HL-60 (cell line): Measurements from ENCODE around the gene WDPCP.

Experiments used
- DNase-seq, 2 experiments: peaks; one replicate each; pipeline ENCODE4 v3.0.0-alpha.2; 2010 to 2020; ENCODE audit warnings: low read depth in 1 of 2, low spot score in 1 of 2
- H3K27ac ChIP-seq: fragments of 250-450 bp; sonication (Bioruptor Pico); replicated peaks from 2 replicates; pipeline ENCODE4 v1.5.1; 2020; ENCODE audit warnings: mild to moderate bottlenecking, moderate library complexity
- H3K27me3 ChIP-seq: fragments of 250-450 bp; sonication (Bioruptor Pico); 2 replicates; pipeline ENCODE4 v1.5.1; 2021; ENCODE audit warnings: mild to moderate bottlenecking, moderate library complexity; ENCODE audit not compliant: insufficient read depth, poor library complexity, severe bottlenecking
- H3K4me3 ChIP-seq: replicated peaks from 2 replicates; pipeline ENCODE4 v1.5.1; 2011; ENCODE audit warnings: mild to moderate bottlenecking, control low read depth, low read length; ENCODE audit not compliant: insufficient read depth
- GABPA ChIP-seq: IDR thresholded peaks from 2 replicates; pipeline ENCODE4 v1.6.1; 2012; ENCODE audit warnings: low read depth
- POLR2AphosphoS5 ChIP-seq: IDR thresholded peaks from 2 replicates; pipeline ENCODE4 v1.6.1; 2012; ENCODE audit warnings: low read depth
- REST ChIP-seq: IDR thresholded peaks from 2 replicates; pipeline ENCODE4 v1.6.1; 2012; ENCODE audit warnings: low read depth; ENCODE audit not compliant: insufficient replicate concordance
- SPI1 ChIP-seq: IDR thresholded peaks from 2 replicates; pipeline ENCODE4 v1.6.1; 2012; ENCODE audit warnings: low read depth, mild to moderate bottlenecking, borderline replicate concordance
- TF ChIP-seq, protein P1 (sequence below): IDR thresholded peaks from one replicate; pipeline ENCODE4 v1.5.1; 2011; ENCODE audit warnings: low read length, control low read depth, inconsistent platforms; ENCODE audit not compliant: insufficient read depth

The WDPCP gene

GRCh38 chr2:63520793-63521192, 67.5 kb downstream of the WDPCP start:
- no peaks in the 10 kb centered on the region for H3K27me3 ChIP-seq
- no peak for DNase-seq
- TF ChIP-seq SPI1 (no peak), REST (no peak), GABPA (no peak)
- TF ChIP-seq, protein P1, sequence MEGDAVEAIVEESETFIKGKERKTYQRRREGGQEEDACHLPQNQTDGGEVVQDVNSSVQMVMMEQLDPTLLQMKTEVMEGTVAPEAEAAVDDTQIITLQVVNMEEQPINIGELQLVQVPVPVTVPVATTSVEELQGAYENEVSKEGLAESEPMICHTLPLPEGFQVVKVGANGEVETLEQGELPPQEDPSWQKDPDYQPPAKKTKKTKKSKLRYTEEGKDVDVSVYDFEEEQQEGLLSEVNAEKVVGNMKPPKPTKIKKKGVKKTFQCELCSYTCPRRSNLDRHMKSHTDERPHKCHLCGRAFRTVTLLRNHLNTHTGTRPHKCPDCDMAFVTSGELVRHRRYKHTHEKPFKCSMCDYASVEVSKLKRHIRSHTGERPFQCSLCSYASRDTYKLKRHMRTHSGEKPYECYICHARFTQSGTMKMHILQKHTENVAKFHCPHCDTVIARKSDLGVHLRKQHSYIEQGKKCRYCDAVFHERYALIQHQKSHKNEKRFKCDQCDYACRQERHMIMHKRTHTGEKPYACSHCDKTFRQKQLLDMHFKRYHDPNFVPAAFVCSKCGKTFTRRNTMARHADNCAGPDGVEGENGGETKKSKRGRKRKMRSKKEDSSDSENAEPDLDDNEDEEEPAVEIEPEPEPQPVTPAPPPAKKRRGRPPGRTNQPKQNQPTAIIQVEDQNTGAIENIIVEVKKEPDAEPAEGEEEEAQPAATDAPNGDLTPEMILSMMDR, result no peak
- no peak overlapping the region for H3K27ac ChIP-seq
- H3K4me3 ChIP-seq, result no peak overlapping the region

- no peak for DNase-seq
- TF ChIP-seq REST, result no peak
- TF ChIP-seq SPI1, result no peak
- TF ChIP-seq, protein P1, result no peak
- no peak for TF ChIP-seq GABPA
- no peak for TF ChIP-seq POLR2AphosphoS5
- no peak overlapping the region for H3K27ac ChIP-seq
- H3K4me3 ChIP-seq, result no peak overlapping the region
- H3K27me3 ChIP-seq, result no peaks in the 10 kb centered on the region
These were observed 73.5 kb downstream of the WDPCP start for GRCh38 chr2:63514781-63515180.

- Histone ChIP-seq H3K27me3 (no peaks in the 10 kb centered on the region), H3K4me3 (no peak overlapping the region), H3K27ac (no peak overlapping the region)
- TF ChIP-seq REST (no peak), GABPA (no peak), SPI1 (no peak), POLR2AphosphoS5 (no peak)
- TF ChIP-seq, protein P1, result no peak
- no peak for DNase-seq
These were observed 74.0 kb downstream of the WDPCP start for GRCh38 chr2:63514237-63514716.
